T-helper 17 cell (primary cell): ENCODE results near the gene LHX2. TPM values are rescaled to one million over a fixed set of nuclear protein-coding genes. Genes with fewer than 3 reads are reported as not detected.
"Not testable (repeated sequence)": the region's sequence is repeated elsewhere in the genome, so short reads cannot be mapped to it uniquely, and the experiment has no call there.

Experiments used
- ATAC-seq: fragments of 150-1000 bp; cut with Tn5 transposase; 2 replicates; pipeline ENCODE4 v1.10.0; 2021; ENCODE audit warnings: mild to moderate bottlenecking, moderate library complexity
- DNase-seq, 3 donors: peaks; one replicate each; pipeline versions ENCODE4 v3.0.0 to v3.0.0-alpha.2; 2020 to 2021
- H3K9me3 ChIP-seq: one replicate; pipeline ENCODE4 v1.7.0; 2013; ENCODE audit warnings: low read length, mild to moderate bottlenecking; ENCODE audit not compliant: control insufficient read depth, poor library complexity, severe bottlenecking
- H3K27ac Mint-ChIP-seq: one replicate; pipeline ENCODE4 v1.8.0; 2022; ENCODE audit warnings: mild to moderate bottlenecking, moderate library complexity, mixed read lengths
- H3K27me3 Mint-ChIP-seq: one replicate; pipeline ENCODE4 v1.8.0; 2022; ENCODE audit warnings: mixed read lengths
- H3K36me3 Mint-ChIP-seq: one replicate; pipeline ENCODE4 v1.8.0; 2022; ENCODE audit warnings: low read depth, mixed read lengths
- H3K4me1 Mint-ChIP-seq: one replicate; pipeline ENCODE4 v1.8.0; 2022; ENCODE audit warnings: mild to moderate bottlenecking, mixed read lengths
- H3K4me3 Mint-ChIP-seq: one replicate; pipeline ENCODE4 v1.8.0; 2022; ENCODE audit warnings: mild to moderate bottlenecking, moderate library complexity, mixed read lengths
- total RNA-seq, 4 donors: library from RNA in 2 of 4; stranded (reverse) in 2 of 4; gene quantifications; one replicate each; pipeline ENCODE4 v1.2.3 and lab custom pipeline; 2022 to 2026

The LHX2 gene
- total RNA-seq, 2 donors from 2014 or later: not detected

DNA sequence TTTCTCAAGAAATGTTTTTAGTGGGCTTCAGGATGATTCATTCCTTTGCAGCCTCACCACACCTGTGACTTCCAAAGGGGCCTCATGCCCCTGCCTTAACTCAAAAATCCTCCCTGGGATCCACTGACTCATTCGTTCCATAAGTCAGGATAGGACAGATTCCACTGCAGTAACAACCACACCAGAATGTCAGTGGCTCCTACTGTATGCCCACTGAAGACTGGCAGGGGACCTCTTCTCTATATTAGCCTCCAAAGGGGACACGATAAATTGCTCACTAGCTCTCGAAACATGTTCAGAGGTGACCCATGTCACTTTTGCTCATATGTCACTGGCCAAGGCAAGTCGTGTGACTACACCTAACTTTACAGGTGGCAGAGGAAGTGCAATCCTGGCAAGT, 25.7 kb upstream of the LHX2 start:
- DNase-seq (no peak), ATAC-seq (no peak)
- H3K4me1 Mint-ChIP-seq: no peaks in the 10 kb centered on the region
- H3K4me3 Mint-ChIP-seq: no peak overlapping the region
- H3K9me3 ChIP-seq: no peaks in the 10 kb centered on the region
- no peak overlapping the region for H3K27ac Mint-ChIP-seq
- peaks cover 60% of the 10 kb centered on the region for H3K27me3 Mint-ChIP-seq
- no peaks in the 10 kb centered on the region for H3K36me3 Mint-ChIP-seq

DNA sequence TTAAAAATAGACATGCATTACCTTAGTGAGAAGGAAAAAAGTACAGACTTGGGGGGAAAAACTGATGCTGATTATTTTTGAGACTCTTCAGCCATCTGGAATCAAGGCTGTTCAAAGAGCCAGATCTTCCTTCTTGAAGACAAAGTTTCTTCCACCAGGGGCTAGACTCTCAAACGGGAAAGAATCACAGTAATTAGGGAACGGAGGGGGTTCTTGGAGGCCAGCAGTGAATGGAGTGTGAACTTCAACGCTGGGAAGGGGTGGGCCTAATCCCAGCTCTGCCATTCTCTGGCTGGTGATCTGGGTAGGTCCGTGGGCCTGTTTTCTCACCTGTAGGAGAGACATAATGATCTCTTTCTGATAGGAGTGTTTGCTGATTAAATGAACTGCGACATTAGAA, 21.1 kb upstream of the LHX2 start:
- H3K4me3 Mint-ChIP-seq: no peak overlapping the region
- DNase-seq (no peak), ATAC-seq (no peak)
- no peaks in the 10 kb centered on the region for H3K4me1 Mint-ChIP-seq
- no peaks in the 10 kb centered on the region for H3K9me3 ChIP-seq
- no peak overlapping the region for H3K27ac Mint-ChIP-seq
- peaks cover 60% of the 10 kb centered on the region for H3K27me3 Mint-ChIP-seq
- H3K36me3 Mint-ChIP-seq: peaks cover 3% of the 10 kb centered on the region

DNA sequence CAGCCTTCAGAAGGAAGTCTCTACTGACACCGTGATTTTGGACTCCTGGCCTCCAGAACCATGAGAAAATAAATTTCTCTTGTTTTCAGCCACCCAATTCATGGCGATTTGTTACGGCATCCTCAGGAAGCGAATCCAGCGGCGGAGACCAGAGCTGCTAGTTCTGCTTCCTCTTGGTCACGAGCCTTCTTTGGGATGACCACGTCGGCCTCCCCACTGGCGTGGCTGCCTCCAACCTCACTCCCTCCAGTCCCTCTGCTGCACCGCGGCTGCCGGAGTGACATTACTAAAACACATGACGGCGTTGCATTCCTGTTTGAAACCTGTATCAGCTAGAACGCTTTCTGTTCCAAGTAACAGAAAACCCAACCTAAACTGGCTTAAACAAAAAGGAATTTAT, 18.9 kb upstream of the LHX2 start:
- not testable (repeated sequence) for H3K4me3 Mint-ChIP-seq, H3K4me1 Mint-ChIP-seq, H3K36me3 Mint-ChIP-seq, ATAC-seq, H3K27ac Mint-ChIP-seq, DNase-seq, H3K9me3 ChIP-seq
- H3K27me3 Mint-ChIP-seq: peaks cover 65% of the 10 kb centered on the region

DNA sequence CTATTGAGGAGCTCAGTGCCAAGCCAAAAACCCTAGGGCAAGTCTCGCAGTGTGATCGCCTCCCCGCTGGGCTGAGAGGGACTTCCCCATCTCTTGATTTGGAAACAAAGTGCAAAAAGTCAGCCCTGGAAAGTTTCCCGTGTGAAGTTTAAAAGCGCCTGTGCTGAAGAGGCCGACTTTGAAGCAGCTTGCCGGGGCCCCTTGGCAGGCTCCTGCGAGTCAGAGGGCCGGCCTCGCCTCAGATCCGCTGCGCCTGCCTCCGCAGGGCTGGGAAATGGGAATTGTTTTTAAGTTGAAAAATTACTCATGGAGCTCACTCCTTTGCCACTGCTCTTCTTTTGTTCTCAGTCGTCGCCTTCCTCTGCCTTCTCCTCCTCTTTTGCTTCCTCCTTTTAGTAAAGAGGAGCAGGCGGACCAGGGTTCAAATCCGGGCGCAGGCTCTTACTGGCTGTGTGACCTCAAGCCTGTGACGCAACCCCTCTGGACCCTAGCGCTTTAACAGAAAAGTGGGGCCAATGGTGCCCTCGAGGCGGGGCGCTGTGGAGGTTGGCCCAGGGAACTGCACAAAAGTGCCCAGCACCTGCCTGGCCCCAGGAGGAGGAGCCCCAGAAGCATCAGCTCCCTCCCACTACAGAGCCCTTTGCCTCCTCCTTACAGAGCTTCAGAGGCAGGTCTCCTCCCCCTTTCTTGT, 14.7 kb upstream of the LHX2 start:
- Mint-ChIP-seq H3K4me1 (peaks cover 21% of the 10 kb centered on the region), H3K27ac (no peak overlapping the region), H3K36me3 (peaks cover 14% of the 10 kb centered on the region), H3K4me3 (no peak overlapping the region), H3K27me3 (peaks cover 78% of the 10 kb centered on the region)
- ATAC-seq (no peak), DNase-seq (no peak)
- H3K9me3 ChIP-seq: no peaks in the 10 kb centered on the region

DNA sequence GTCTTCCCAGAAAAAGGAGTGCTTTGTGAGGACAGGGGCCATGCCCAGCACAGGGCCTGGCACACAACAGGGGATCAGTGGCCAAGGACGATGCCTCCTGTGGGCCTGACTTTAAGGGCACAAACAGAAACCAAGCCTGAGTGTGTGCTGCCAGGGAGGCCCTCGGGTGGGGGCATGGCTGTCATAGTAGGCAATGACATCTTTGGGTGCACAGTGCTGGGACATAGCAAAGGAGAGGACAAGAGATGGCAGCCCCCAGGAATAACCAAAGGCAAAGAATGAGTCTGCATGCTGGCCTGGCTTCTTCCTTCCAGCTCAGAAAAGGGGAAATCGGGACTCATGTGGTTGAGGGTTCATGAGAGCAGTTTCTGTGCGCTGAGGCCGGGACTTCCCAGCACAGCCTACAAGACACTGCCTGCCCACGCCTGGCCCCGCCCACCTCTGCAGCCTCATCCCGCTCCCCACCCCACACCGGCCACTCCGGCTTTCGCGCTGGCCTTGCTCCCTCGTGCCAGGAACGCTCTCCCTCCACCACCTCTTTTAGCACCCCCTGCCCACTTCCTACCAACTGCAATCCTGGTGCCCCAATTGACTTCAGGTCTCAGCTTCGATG, 13.8 kb upstream of the LHX2 start:
- H3K27ac Mint-ChIP-seq: no peak overlapping the region
- ATAC-seq (peak; percentile 64), DNase-seq (no peak)
- peaks cover 21% of the 10 kb centered on the region for H3K4me1 Mint-ChIP-seq
- peaks cover 15% of the 10 kb centered on the region for H3K36me3 Mint-ChIP-seq
- peak overlapping the region; percentile 95 for H3K4me3 Mint-ChIP-seq
- peaks cover 87% of the 10 kb centered on the region for H3K27me3 Mint-ChIP-seq
- no peaks in the 10 kb centered on the region for H3K9me3 ChIP-seq

DNA sequence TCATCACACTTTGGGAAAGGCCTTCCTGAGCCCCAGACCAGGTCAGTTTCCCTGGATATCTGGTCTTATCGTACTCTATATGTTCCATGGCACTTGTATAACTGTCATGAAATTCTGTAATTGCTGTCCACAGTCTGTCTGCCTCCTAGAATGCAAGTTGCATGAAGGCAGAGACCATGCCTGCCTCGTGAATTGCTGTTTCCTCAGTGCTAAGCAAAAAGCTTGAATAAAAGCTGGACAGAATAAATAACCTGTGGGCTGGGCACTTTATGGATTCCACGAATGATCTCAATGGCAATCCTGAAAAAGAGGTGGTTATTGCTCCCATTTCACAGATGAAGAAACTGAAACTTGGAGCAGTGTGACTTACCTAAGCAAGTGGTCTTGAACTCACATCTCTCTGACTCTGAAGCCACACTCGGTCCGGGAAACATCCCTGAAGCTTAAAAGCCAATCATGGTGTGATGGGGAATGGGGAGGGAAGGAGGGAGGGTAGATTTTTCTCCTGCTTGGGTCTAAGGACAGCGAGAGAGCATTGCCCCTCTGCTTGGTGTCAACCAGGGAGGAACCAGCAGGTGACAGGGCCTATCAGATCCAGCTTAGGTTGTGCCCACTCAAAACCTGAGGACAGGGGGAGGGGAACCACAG, 13.2 kb upstream of the LHX2 start:
- Mint-ChIP-seq H3K4me3 (peak overlapping the region; percentile 95), H3K27me3 (peaks cover 92% of the 10 kb centered on the region), H3K27ac (no peak overlapping the region), H3K4me1 (peaks cover 21% of the 10 kb centered on the region), H3K36me3 (peaks cover 17% of the 10 kb centered on the region)
- DNase-seq: no peak
- ATAC-seq: no peak
- H3K9me3 ChIP-seq: no peaks in the 10 kb centered on the region

DNA sequence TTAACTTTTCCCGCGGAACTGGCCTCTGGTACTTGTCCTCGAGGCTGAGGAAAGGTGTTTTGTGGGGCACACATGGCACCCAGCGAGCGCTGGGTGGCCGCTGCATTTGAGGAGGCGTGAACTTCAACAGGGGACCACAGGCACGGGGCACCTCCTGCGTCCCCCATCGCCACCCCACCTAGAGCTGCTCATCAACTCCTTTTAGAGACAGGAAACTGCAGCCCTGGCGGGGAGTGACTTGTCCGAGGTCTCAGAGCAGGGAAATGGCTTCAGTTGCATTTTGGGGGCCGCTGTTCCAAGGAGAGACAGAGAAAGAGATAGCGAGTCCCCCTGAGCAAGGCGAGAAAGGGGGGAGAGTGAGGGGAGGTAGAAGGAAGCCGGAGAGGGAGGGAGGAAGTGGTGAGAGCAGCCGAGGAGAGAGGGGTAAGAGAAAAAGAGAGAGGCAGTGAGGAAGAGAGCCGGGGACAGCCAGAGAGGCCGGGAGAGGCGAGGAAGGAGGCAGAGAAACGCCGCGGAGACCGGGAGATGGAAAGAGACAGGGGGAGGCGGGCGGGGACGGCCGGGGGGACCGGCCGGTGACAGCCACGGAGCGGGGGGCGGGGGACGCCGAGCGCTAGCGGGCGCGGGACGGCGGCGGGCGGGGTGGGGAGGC, 12.5 kb upstream of the LHX2 start:
- peak overlapping the region; percentile 95 for H3K4me3 Mint-ChIP-seq
- peaks cover 23% of the 10 kb centered on the region for H3K4me1 Mint-ChIP-seq
- no peaks in the 10 kb centered on the region for H3K9me3 ChIP-seq
- DNase-seq (no peak), ATAC-seq (no peak)
- peaks cover 17% of the 10 kb centered on the region for H3K36me3 Mint-ChIP-seq
- no peak overlapping the region for H3K27ac Mint-ChIP-seq
- H3K27me3 Mint-ChIP-seq: peaks cover 92% of the 10 kb centered on the region

DNA sequence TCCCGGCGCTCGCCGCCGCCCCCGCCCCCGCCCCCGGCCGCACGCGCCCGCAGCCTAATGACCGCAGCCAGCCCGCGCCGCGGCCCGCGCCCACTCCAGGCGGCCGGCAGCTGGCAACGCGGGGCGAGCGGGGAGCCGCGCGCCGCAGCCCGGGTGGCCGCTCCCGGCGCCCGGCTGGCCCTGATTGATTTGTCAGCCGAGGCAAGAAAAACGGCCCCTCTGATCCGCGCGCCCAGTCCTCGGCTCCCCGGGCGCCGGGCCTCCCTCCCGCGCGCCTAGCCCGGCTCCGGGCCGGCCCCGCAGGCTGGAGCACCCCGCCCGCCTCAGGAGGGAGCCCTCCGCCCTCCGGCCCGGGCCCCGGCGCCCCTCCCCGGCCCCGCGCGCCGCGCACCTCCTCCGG, 11.9 kb upstream of the LHX2 start:
- H3K27me3 Mint-ChIP-seq: peaks cover 92% of the 10 kb centered on the region
- H3K4me3 Mint-ChIP-seq: no peak overlapping the region
- ATAC-seq (no peak), DNase-seq (no peak)
- peaks cover 16% of the 10 kb centered on the region for H3K36me3 Mint-ChIP-seq
- peaks cover 24% of the 10 kb centered on the region for H3K4me1 Mint-ChIP-seq
- H3K27ac Mint-ChIP-seq: no peak overlapping the region
- no peaks in the 10 kb centered on the region for H3K9me3 ChIP-seq

DNA sequence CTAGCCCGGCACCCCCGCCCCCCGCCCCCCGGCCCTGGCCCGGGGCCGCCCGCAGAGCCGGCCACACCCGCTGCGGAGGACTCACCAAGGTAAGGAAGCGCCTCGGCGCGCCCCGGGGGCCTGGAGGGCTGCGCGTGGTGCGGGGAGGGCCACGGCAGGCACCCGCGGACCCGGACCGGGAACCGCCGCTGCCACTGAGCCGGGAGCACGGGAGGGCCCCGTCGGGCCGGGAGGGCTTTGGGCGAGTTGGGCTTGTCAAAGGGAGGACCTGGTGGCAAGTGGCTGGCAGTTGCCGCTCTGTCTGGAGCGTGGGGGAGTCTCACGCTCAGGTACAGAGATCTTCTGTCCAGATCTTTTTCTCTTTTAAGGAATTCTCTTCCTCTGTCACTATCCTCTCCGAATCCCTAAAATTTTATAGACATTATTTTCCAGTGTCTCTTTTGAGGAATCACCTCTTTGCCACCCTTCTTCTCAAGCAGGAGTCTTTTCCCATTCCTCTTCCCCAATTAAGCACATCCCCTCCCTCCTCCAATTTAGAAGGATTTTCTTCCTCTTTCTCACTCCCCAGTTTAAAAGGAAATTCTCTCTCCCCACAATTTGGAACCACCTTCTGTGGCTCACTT, 11.3 kb upstream of the LHX2 start:
- no peaks in the 10 kb centered on the region for H3K9me3 ChIP-seq
- Mint-ChIP-seq H3K4me3 (peak overlapping the region; percentile 88), H3K36me3 (peaks cover 13% of the 10 kb centered on the region), H3K27ac (no peak overlapping the region), H3K27me3 (peaks cover 92% of the 10 kb centered on the region), H3K4me1 (peaks cover 24% of the 10 kb centered on the region)
- DNase-seq (no peak), ATAC-seq (no peak)

DNA sequence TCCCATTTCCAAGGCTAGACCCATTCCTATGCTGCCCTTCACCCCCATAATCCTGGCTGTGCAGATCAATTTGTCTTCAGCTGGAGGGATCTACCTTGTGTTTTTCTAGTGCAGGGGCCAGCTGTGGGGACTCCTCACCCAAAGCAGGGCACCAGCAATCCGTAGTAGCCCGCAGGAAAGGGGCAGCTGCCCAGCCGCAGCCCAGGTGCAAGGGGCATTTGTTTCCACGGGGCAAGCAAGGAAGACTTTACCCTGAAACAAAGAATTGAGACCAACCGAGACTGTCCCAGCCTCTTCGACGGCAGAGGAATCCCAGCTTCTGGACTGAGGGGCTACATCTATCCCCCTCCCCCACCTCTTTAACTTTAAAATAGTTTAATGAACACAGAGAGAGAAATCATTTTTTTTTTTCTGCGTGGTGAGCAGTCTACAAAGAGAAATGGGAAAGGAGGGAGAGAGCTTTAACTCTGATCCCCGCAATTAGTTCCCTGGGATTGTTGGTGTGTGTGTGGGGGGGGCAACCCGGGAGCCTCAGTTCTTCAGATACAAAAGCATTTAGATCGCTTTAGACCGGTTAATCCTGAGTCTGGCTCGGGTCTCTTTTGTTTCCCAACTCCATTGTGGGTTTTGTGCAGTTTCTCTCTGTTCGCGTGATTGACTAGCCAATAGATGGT, 10.6 kb upstream of the LHX2 start:
- Mint-ChIP-seq H3K4me1 (peaks cover 24% of the 10 kb centered on the region), H3K4me3 (peak overlapping the region; percentile 88), H3K27ac (no peak overlapping the region), H3K36me3 (peaks cover 10% of the 10 kb centered on the region), H3K27me3 (peaks cover 92% of the 10 kb centered on the region)
- no peaks in the 10 kb centered on the region for H3K9me3 ChIP-seq
- ATAC-seq (no peak), DNase-seq (no peak)

DNA sequence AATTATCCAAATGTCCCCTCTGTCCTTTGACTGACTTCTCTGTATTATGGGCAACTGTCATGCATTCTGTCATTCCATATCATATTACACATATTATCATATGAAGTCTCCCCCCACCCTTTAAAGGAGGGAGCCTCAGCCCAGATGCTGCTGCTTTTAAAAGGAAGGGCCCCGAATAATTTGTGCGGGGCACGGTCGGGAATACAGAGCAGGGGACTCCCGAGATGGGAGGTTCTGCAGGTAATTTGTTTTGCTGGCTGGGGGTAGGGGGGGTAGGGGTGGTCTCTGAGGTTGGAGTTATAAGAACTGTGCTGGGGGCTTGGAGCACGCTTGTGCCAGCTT, 10.1 kb upstream of the LHX2 start:
- Mint-ChIP-seq H3K36me3 (peaks cover 10% of the 10 kb centered on the region), H3K4me3 (no peak overlapping the region), H3K27ac (no peak overlapping the region), H3K27me3 (peaks cover 92% of the 10 kb centered on the region), H3K4me1 (peaks cover 24% of the 10 kb centered on the region)
- H3K9me3 ChIP-seq: no peaks in the 10 kb centered on the region
- ATAC-seq (no peak), DNase-seq (no peak)

DNA sequence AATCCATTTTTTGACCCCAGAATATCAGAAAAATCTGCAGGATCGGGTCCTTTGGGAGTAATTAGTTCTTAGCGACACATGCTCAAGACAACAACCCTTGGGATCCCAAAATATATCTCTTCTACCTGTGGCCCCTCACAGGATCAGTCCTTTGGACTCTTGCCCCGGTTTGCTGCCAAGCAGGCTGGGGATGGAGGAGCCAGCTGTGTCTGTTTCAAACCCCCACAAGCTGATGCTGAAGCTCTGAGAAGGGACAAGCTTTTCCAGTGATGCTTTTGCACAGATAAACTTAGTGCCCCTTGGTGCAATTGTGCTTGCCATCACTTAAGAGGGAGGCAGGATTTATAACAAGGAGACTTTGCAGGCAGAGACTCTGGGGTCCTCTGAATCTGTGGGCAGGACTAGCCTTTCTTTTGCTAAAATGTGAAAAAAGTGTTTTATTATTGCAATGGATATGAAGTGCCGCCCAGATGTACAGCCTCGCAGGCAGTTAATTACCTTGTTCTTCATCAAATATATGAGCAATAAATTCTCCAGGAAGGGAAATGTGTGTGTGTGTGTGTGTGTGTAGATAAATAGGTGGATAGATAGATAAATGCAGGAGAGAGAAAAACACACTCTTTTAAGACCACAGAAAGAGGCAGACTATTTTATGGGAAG, 9.6 kb upstream of the LHX2 start:
- Mint-ChIP-seq H3K4me1 (peaks cover 24% of the 10 kb centered on the region), H3K27ac (no peak overlapping the region), H3K36me3 (peaks cover 10% of the 10 kb centered on the region), H3K4me3 (no peak overlapping the region), H3K27me3 (peaks cover 92% of the 10 kb centered on the region)
- no peaks in the 10 kb centered on the region for H3K9me3 ChIP-seq
- ATAC-seq (no peak), DNase-seq (no peak)
